NOMO-1 treated with DMSO at 0.1 percent for 48 hours (cell line): Measurements from ENCODE around the gene COL9A1.

Source experiments
- DNase-seq: peaks from one replicate; lab custom pipeline; 2025; ENCODE audit not compliant: unreplicated experiment; lab: John Stamatoyannopoulos, UW

COL9A1 gene

GRCh38 chr6:70176842-70177550, 125.9 kb downstream of the COL9A1 start:
- DNase-seq = no peak

- DNase-seq = no peak
These were observed 127.1 kb downstream of the COL9A1 start for GRCh38 chr6:70175770-70176169.

- no peak for DNase-seq
These were observed 130.6 kb downstream of the COL9A1 start for GRCh38 chr6:70172252-70172651.

DNA sequence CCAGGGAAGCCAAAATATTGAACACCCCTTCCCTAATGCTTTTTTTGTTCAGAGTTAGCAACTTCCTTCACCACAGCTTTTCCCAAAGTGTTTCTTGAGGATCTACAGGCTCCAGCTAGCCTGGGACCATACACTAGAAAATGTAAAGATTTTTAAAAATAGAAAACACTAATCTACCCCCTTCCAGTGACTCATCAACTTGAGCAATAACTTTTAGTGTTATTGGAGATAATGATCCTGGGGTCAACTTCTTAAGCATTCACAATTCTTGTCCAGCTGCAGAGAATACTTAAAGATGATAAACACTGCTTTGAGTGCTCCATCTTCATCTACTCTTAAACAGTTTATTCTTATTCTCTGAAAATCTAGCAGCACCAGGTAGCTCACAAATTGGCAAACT, 131.6 kb downstream of the COL9A1 start:
- DNase-seq = no peak

- DNase-seq = no peak
These were observed 134.1 kb downstream of the COL9A1 start for GRCh38 chr6:70168681-70169377.
